Stimulated activated CD4-positive, alpha-beta T cell treated with anti-CD3 and anti-CD28 coated beads, TNF-alpha, amount 100 ng/mL, for 48 hours (primary cell): ENCODE data around the gene LTB.

Experiments used
- DNase-seq, 3 donors: peaks; one replicate each; pipeline ENCODE4 v3.0.0-alpha.2; 2020; ENCODE audit warnings: low read depth in 3 of 3

LTB gene

DNA sequence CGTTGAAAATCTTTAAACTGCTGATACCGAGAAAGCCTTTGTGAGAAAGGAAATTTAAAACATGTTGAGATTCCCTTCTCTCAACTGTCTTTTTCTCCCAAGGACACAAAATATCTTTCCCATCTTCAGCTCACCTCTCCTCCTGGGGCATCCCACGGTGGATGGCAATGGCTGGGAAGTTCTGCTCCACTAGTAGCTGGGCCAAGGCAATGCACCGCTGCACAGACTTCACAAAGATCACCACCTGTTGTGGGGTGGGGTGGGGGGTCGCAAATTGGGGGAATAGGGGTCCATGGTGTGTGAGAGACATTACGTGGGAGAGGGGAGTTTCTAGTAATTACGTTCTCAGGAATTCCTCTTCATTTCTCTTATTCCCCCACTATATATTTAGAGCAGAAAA, 51.1 kb downstream of the LTB start:
- DNase-seq, result no peak

DNA sequence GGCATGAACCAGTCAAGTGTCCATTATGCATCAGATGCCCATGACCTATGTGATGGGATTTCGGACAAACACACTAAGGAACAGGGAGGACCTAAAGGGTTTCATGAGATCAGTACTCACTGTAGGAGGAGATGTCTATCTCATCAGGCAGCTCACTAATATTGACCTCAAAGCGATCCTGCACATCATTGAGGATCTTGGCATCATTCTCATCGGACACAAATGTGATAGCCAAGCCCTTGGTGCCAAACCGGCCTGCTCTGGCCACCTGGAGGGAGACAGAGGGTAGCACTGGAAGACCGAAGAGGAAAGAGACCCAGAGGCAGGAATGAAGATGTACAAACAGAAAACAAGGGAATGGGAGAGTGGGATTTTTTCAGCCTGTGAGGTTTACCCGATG, 51.6 kb downstream of the LTB start:
- no peak for DNase-seq
